K562 (cell line): ENCODE data around the gene PCNX2. TPM values are rescaled to one million over a fixed set of nuclear protein-coding genes. Genes with fewer than 3 reads are reported as not detected.

Experiments
- ATAC-seq: fragments of 200-7000 bp; cut with Tn5 transposase; 3 replicates; pipeline ENCODE4 v1.9.1; 2020; ENCODE audit warnings: moderate library complexity
- BruUV-seq: library from RNA; stranded (reverse); fragments of 400-500 nt; replicated peaks from 2 replicates; lab custom pipeline; 2021; lab: Mats Ljungman, UMichigan
- CTCF ChIA-PET: fragments of 300-600 bp; formaldehyde crosslinking; extraction: SDS; loops from one replicate; lab custom pipeline; 2021; ENCODE audit warnings: low intra/inter-chr PET ratio; lab: Yijun Ruan, JAX
- POLR2A ChIA-PET: fragments of 300-600, 350-650 bp; sonication (Branson Sonifier 250); formaldehyde crosslinking; extraction: SDS; loops from one replicate; lab custom pipeline; 2021; ENCODE audit warnings: antibody characterized with exemption, inconsistent platforms; lab: Yijun Ruan, JAX
- DNase-seq, 4 experiments: peaks; one replicate each; pipeline versions ENCODE4 v3.0.0 to v3.0.0-alpha.2; 2011 to 2018; ENCODE audit warnings: low spot score in 3 of 4, mixed read lengths in 3 of 4; ENCODE audit errors: extremely low read depth in 1 of 4
- FAIRE-seq: peaks from 2 replicates; lab custom pipeline; 2011; peaks lifted over from hg19 to GRCh38; lab: Jason Lieb, UNC
- H2AFZ ChIP-seq: 2 replicates; pipeline ENCODE4 v1.6.0; 2011; ENCODE audit warnings: low read depth, low read length, control low read depth, inconsistent platforms
- H3K27ac ChIP-seq: fragments of 200-600 bp; 3 replicates; pipeline ENCODE4 v1.8.0; 2011; ENCODE audit warnings: low read depth, mild to moderate bottlenecking, control low read depth, inconsistent platforms, low read length, moderate library complexity, mixed read lengths; ENCODE audit errors: extremely low read depth
- H3K27me3 ChIP-seq, 2 experiments: fragments of 300-600 bp in 1 of 2; 2 replicates in 1 of 2; 3 replicates in 1 of 2; pipeline versions ENCODE4 v1.6.0 to v1.8.0; 2011; ENCODE audit warnings: inconsistent platforms in 2 of 2, low read length in 2 of 2, mild to moderate bottlenecking in 1 of 2, mixed read lengths in 1 of 2, moderate library complexity in 1 of 2; ENCODE audit not compliant: control insufficient read depth in 2 of 2, insufficient read depth in 2 of 2
- H3K36me3 ChIP-seq: fragments of 300-600 bp; 3 replicates; pipeline ENCODE4 v1.8.0; 2011; ENCODE audit warnings: mild to moderate bottlenecking, low read length, inconsistent platforms; ENCODE audit not compliant: control insufficient read depth, insufficient read depth
- H3K4me1 ChIP-seq, 2 experiments: fragments of 200-600 bp in 1 of 2; replicated peaks in 1 of 2; 2 replicates in 1 of 2; 3 replicates in 1 of 2; pipeline versions ENCODE4 v1.5.1 to v1.8.0; 2011; ENCODE audit warnings: inconsistent platforms in 2 of 2, low read length in 2 of 2, mild to moderate bottlenecking in 1 of 2, mixed read lengths in 1 of 2, moderate library complexity in 1 of 2; ENCODE audit not compliant: control insufficient read depth in 2 of 2, insufficient read depth in 2 of 2
- H3K4me2 ChIP-seq: 2 replicates; pipeline ENCODE4 v1.6.1; 2011; ENCODE audit warnings: low read length, control low read depth, inconsistent platforms, mixed read lengths; ENCODE audit not compliant: insufficient read depth
- H3K4me3 ChIP-seq: fragments of 200-600 bp; sonication (generic), shearing (Covaris generic); 2 replicates; pipeline ENCODE4 v1.5.1; 2016; ENCODE audit warnings: control low read depth, inconsistent platforms
- H3K79me2 ChIP-seq: fragments of 200-600 bp; 3 replicates; pipeline ENCODE4 v1.8.0; 2011; ENCODE audit warnings: low read length, inconsistent platforms; ENCODE audit not compliant: control insufficient read depth, insufficient read depth
- H3K9ac ChIP-seq, 2 experiments: 2 replicates each; pipeline versions ENCODE4 v1.6.0 to v1.6.1; 2011; ENCODE audit warnings: low read depth in 2 of 2, low read length in 2 of 2, control low read depth in 1 of 2, inconsistent platforms in 1 of 2, mild to moderate bottlenecking in 1 of 2, mixed read lengths in 1 of 2; ENCODE audit not compliant: insufficient read depth in 1 of 2
- H3K9me1 ChIP-seq: one replicate; pipeline ENCODE4 v1.6.0; 2011; ENCODE audit warnings: inconsistent platforms, mild to moderate bottlenecking, low read length, moderate library complexity; ENCODE audit not compliant: control insufficient read depth, insufficient read depth
- H3K9me3 ChIP-seq: replicated peaks from 2 replicates; pipeline ENCODE4 v1.5.1; 2011; ENCODE audit warnings: low read depth, low read length, inconsistent platforms; ENCODE audit not compliant: control insufficient read depth, insufficient read depth
- H4K20me1 ChIP-seq: replicated peaks from 2 replicates; pipeline ENCODE4 v1.6.1; 2011; ENCODE audit warnings: low read length, inconsistent platforms, mixed read lengths; ENCODE audit not compliant: control insufficient read depth, insufficient read depth
- BHLHE40 ChIP-seq: IDR thresholded peaks from 2 replicates; pipeline ENCODE4 v1.6.1; 2011; ENCODE audit warnings: low read length, improper control_type of control experiment
- L3MBTL2 ChIP-seq: fragments of 450-650 bp; IDR thresholded peaks from 2 replicates; pipeline ENCODE4 v1.6.1; 2016; ENCODE audit warnings: mild to moderate bottlenecking, moderate library complexity
- MCM2 ChIP-seq: fragments of 450-650 bp; IDR thresholded peaks from 2 replicates; pipeline ENCODE4 v1.6.1; 2017; ENCODE audit warnings: low read depth, mild to moderate bottlenecking
- NFYB ChIP-seq: IDR thresholded peaks from 2 replicates; pipeline ENCODE4 v1.6.1; 2011; ENCODE audit warnings: mild to moderate bottlenecking, moderate library complexity; ENCODE audit not compliant: insufficient read length; ENCODE audit errors: extremely low read depth
- WGBS: fragments of 100-300 bp; shearing (Covaris generic); methylation state at CpG from one replicate; pipeline ENCODE4 v1.1.6; 2016; ENCODE audit warnings: low coverage, mixed read lengths; ENCODE audit not compliant: insufficient coverage; ENCODE audit errors: missing lambda C conversion rate; 5-methylcytosine and 5-hydroxymethylcytosine counted together
- in situ Hi-C: fragments of 300-500 bp; cut with MboI; formaldehyde crosslinking; loops from 4 replicates; pipeline ENCODE4 v1.15.0; 2018; ENCODE audit warnings: inconsistent platforms, mixed read lengths
- intact Hi-C: fragments of 100-400 bp; cut with micrococcal nuclease; formaldehyde crosslinking; loops from 2 replicates; pipeline ENCODE4 v1.14.2; 2022
- polyA plus RNA-seq, 8 experiments: library from polyadenylated mRNA; depleted of rRNA in 4 of 8; stranded (reverse) in 5 of 8; unstranded in 3 of 8; fragments of >200 nt; fragmentation: Nextera tagmentation in 2 of 8; fragmentation: Illumina TruSeq in 1 of 8; extraction: Ambion mirVana in 2 of 8; extraction: Trizol in 1 of 8; gene quantifications; 2 replicates each; pipeline versions ENCODE4 v1.2.1 to v1.2.3, GENCODE V29; 2011 to 2014; ENCODE audit warnings: inconsistent platforms in 1 of 8, missing spikeins in 1 of 8
- total RNA-seq, 7 experiments: library from RNA; depleted of rRNA in 6 of 7; stranded (reverse); fragments of >200 nt in 6 of 7; fragmentation: Illumina TruSeq in 2 of 7; extraction: Trizol in 2 of 7; gene quantifications; 2 replicates each; pipeline versions ENCODE4 v1.2.1 to v1.2.3, GENCODE V29; 2011 to 2021; ENCODE audit warnings: low replicate concordance in 1 of 7
- TF ChIP-seq, protein P1 (sequence below), 2 experiments: fragments of 450-650 bp in 1 of 2; sonication (generic) in 1 of 2; formaldehyde crosslinking in 1 of 2; IDR thresholded peaks in 1 of 2; conservative IDR thresholded peaks in 1 of 2; 2 replicates each; pipeline versions ENCODE4 v1.6.1 to v1.8.1; 2016 to 2023; ENCODE audit warnings: mild to moderate bottlenecking in 2 of 2, moderate library complexity in 2 of 2, inconsistent platforms in 1 of 2, missing genetic modification reagents in 1 of 2

PCNX2 gene
- total and polyA plus RNA-seq, 9 of the 15 experiments (the other 6 are each of a cell fraction or from before 2014, with no cell fraction given): 0.07 to 0.33 TPM; not detected in 7

DNA sequence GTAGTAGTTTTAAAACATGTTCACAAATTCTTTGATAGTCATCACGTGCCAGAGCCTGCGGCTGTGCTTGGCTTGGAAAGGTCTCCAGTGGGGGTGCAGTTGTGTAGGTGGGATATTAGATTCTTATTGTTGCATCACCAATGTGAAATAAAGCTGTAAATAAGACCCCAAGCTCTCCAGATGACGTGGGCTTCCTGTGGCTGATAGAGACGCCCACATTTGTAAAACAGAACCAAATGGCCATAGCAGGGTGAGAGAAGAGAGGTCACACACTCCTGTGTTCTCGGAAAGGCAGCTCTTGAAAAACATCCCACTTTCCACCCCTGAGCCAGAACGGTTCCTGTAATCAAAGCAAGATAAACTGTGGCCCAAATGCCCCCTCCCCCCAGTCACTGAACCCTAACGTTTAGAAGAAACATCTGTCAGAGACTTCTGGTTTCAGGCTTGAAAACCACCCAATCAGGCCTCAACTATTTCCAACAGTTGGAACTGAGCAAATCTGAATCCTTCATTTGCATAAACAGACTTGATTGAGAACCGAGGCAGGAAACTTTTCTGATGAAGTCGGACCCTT, 351.8 kb downstream of the PCNX2 start:
- intact Hi-C loops: no loop called here
- no peak for TF ChIP-seq NFYB
- TF ChIP-seq, protein P1, sequence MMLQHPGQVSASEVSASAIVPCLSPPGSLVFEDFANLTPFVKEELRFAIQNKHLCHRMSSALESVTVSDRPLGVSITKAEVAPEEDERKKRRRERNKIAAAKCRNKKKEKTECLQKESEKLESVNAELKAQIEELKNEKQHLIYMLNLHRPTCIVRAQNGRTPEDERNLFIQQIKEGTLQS (IDR thresholded peaks at IDR 0.05): peak; percentile 54; the same call in 1 of the 2 replicates
- TF ChIP-seq, protein P1 (CRISPR knock-in tag; conservative IDR thresholded peaks at IDR 0.05): no peak
- TF ChIP-seq MCM2: no peak
- peak; percentile 58 for TF ChIP-seq L3MBTL2
- peak; percentile 17; the same call in 1 of the 2 replicates for TF ChIP-seq BHLHE40
- ChIA-PET POLR2A (no interaction called here), CTCF (no interaction called here)
- DNase-seq (no peak), ATAC-seq (no peak), FAIRE-seq (no peak)
- WGBS: 5% methylated on average over 9 of the region's 9 CpGs
- no peaks in the 10 kb centered on the region for H3K36me3 ChIP-seq
- no TSS peak for BruUV-seq
- in situ Hi-C loops: no loop called here
- H4K20me1 ChIP-seq: no peaks in the 10 kb centered on the region
- no peaks in the 10 kb centered on the region for H3K9me3 ChIP-seq
- no peak overlapping the region for H3K4me3 ChIP-seq
- no peak overlapping the region for H3K4me2 ChIP-seq
- no peaks in the 10 kb centered on the region for H3K79me2 ChIP-seq
- H3K9me1 ChIP-seq: no peaks in the 10 kb centered on the region
- peak overlapping the region; percentile 19; the same call in 1 of the 2 replicates for H2AFZ ChIP-seq
- no peaks in the 10 kb centered on the region for H3K27me3 ChIP-seq
- peak overlapping the region in 1 of 2 experiments; percentile 0; a peak in 1 of 4 replicates for H3K9ac ChIP-seq
- peaks cover 0 to 7% of the 10 kb centered on the region in 2 experiments; a peak in 3 of 5 replicates for H3K4me1 ChIP-seq
- H3K27ac ChIP-seq: no peak overlapping the region
